DND-41 (cell line): ENCODE data around the gene SQSTM1.

ENCODE experiments used
- ATAC-seq: fragments of 200-7000 bp; cut with Tn5 transposase; 3 replicates; pipeline ENCODE4 v1.9.1; 2021; ENCODE audit warnings: low read depth; ENCODE audit not compliant: insufficient read depth
- DNase-seq: peaks from one replicate; pipeline ENCODE4 v3.0.0-alpha.2; 2020
- H2AFZ ChIP-seq: 2 replicates; pipeline ENCODE4 v1.6.0; 2012; ENCODE audit warnings: low read depth, low read length
- H3K27ac ChIP-seq: 2 replicates; pipeline ENCODE4 v1.5.1; 2012; ENCODE audit warnings: low read length, inconsistent platforms
- H3K27me3 ChIP-seq: fragments of 200-600 bp; sonication (generic); 2 replicates; pipeline ENCODE4 v1.6.0; 2012; ENCODE audit warnings: low read length, mild to moderate bottlenecking, inconsistent platforms; ENCODE audit not compliant: insufficient read depth, poor library complexity
- H3K36me3 ChIP-seq: 2 replicates; pipeline ENCODE4 v1.5.1; 2012; ENCODE audit warnings: low read length, inconsistent platforms; ENCODE audit not compliant: insufficient read depth
- H3K4me1 ChIP-seq: 2 replicates; pipeline ENCODE4 v1.5.1; 2012; ENCODE audit warnings: mild to moderate bottlenecking, low read length; ENCODE audit not compliant: insufficient read depth
- H3K4me2 ChIP-seq: 2 replicates; pipeline ENCODE4 v1.6.0; 2012; ENCODE audit warnings: mild to moderate bottlenecking, moderate library complexity, low read length, inconsistent platforms; ENCODE audit not compliant: insufficient read depth
- H3K4me3 ChIP-seq, 2 experiments: fragments of 200-600 bp in 1 of 2; shearing (Covaris generic) in 1 of 2; 2 replicates each; pipeline ENCODE4 v1.5.1; 2012 to 2016; ENCODE audit warnings: inconsistent platforms in 2 of 2, low read length in 2 of 2, mild to moderate bottlenecking in 2 of 2, low read depth in 1 of 2, moderate library complexity in 1 of 2
- H3K79me2 ChIP-seq: 2 replicates; pipeline ENCODE4 v1.6.0; 2012; ENCODE audit warnings: low read length, inconsistent platforms; ENCODE audit not compliant: insufficient read depth
- H3K9ac ChIP-seq: 2 replicates; pipeline ENCODE4 v1.6.0; 2012; ENCODE audit warnings: low read depth, mild to moderate bottlenecking, inconsistent platforms, low read length, moderate library complexity
- H3K9me3 ChIP-seq: 2 replicates; pipeline ENCODE4 v1.5.1; 2012; ENCODE audit warnings: low read length, moderate library complexity, mild to moderate bottlenecking, inconsistent platforms; ENCODE audit not compliant: insufficient read depth, severe bottlenecking
- H4K20me1 ChIP-seq: 2 replicates; pipeline ENCODE4 v1.6.0; 2012; ENCODE audit warnings: low read length; ENCODE audit not compliant: insufficient read depth
- EZH2 ChIP-seq: IDR thresholded peaks from 3 replicates; pipeline ENCODE4 v1.6.1; 2012; ENCODE audit warnings: borderline replicate concordance, low read depth, mild to moderate bottlenecking, moderate library complexity, low read length, inconsistent platforms; ENCODE audit not compliant: severe bottlenecking
- TF ChIP-seq, protein P1 (sequence below): IDR thresholded peaks from 2 replicates; pipeline ENCODE4 v1.5.1; 2012; ENCODE audit warnings: borderline replicate concordance, low read length, moderate library complexity, mild to moderate bottlenecking; ENCODE audit not compliant: poor library complexity, severe bottlenecking; ENCODE audit errors: extremely low read depth

The SQSTM1 gene

DNA sequence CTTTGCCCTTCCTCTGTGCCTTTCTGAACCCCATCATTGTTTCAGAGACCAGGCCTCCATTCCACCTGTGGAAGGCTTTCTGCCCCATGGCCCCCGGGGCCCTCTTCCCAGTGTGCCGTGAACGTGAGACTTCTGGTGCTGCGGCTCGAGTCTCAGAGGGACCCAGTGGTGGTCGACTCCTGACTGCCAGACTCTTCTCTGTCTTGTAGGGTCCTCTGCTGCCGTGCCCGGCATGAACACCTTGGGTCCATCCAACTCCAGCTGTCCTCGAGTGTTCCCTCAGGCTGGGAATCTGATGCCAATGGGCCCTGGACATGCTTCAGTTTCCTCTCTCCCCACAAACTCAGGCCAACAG is 47.0 kb upstream of the SQSTM1 start:
- H3K27ac ChIP-seq, result no peak overlapping the region
- H3K79me2 ChIP-seq, result no peaks in the 10 kb centered on the region
- no peak overlapping the region for H3K4me2 ChIP-seq
- H3K36me3 ChIP-seq, result peaks cover 97% of the 10 kb centered on the region
- H3K9ac ChIP-seq, result no peak overlapping the region
- no peaks in the 10 kb centered on the region for H3K27me3 ChIP-seq
- DNase-seq (no peak), ATAC-seq (no peak)
- no peaks in the 10 kb centered on the region for H3K9me3 ChIP-seq
- TF ChIP-seq, protein P1, sequence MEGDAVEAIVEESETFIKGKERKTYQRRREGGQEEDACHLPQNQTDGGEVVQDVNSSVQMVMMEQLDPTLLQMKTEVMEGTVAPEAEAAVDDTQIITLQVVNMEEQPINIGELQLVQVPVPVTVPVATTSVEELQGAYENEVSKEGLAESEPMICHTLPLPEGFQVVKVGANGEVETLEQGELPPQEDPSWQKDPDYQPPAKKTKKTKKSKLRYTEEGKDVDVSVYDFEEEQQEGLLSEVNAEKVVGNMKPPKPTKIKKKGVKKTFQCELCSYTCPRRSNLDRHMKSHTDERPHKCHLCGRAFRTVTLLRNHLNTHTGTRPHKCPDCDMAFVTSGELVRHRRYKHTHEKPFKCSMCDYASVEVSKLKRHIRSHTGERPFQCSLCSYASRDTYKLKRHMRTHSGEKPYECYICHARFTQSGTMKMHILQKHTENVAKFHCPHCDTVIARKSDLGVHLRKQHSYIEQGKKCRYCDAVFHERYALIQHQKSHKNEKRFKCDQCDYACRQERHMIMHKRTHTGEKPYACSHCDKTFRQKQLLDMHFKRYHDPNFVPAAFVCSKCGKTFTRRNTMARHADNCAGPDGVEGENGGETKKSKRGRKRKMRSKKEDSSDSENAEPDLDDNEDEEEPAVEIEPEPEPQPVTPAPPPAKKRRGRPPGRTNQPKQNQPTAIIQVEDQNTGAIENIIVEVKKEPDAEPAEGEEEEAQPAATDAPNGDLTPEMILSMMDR, result no peak
- TF ChIP-seq EZH2, result no peak
- H3K4me3 ChIP-seq, result no peak overlapping the region
- H3K4me1 ChIP-seq, result no peaks in the 10 kb centered on the region
- H4K20me1 ChIP-seq, result peaks cover 8% of the 10 kb centered on the region
- H2AFZ ChIP-seq, result no peak overlapping the region

DNA sequence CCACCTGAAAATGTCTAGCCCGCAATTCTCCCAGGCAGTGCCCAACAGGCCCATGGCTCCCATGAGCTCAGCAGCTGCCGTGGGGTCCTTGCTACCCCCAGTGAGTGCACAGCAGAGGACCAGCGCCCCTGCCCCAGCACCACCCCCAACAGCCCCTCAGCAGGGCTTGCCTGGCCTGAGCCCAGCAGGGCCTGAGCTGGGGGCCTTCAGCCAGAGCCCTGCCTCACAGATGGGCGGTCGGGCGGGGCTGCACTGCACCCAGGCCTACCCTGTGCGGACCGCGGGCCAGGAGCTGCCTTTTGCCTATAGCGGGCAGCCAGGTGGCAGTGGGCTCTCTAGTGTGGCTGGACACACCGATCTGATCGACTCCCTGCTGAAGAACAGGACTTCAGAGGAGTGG is 46.3 kb upstream of the SQSTM1 start:
- no peak overlapping the region for H2AFZ ChIP-seq
- no peak overlapping the region for H3K4me2 ChIP-seq
- no peaks in the 10 kb centered on the region for H3K27me3 ChIP-seq
- ATAC-seq, result no peak
- no peak overlapping the region for H3K9ac ChIP-seq
- H3K4me3 ChIP-seq, result no peak overlapping the region
- no peak for TF ChIP-seq EZH2
- TF ChIP-seq, protein P1, result no peak
- DNase-seq, result no peak
- no peaks in the 10 kb centered on the region for H3K9me3 ChIP-seq
- H3K36me3 ChIP-seq, result peaks cover 96% of the 10 kb centered on the region
- no peak overlapping the region for H3K27ac ChIP-seq
- H3K79me2 ChIP-seq, result no peaks in the 10 kb centered on the region
- H4K20me1 ChIP-seq, result peaks cover 11% of the 10 kb centered on the region
- no peaks in the 10 kb centered on the region for H3K4me1 ChIP-seq

GRCh38 chr5:179776411-179776938 is 44.2 kb upstream of the SQSTM1 start:
- Histone ChIP-seq H3K9me3 (no peaks in the 10 kb centered on the region), H3K79me2 (no peaks in the 10 kb centered on the region), H3K4me2 (no peak overlapping the region), H3K27me3 (no peaks in the 10 kb centered on the region), H2AFZ (no peak overlapping the region), H3K4me1 (no peaks in the 10 kb centered on the region), H4K20me1 (peaks cover 17% of the 10 kb centered on the region), H3K36me3 (peaks cover 89% of the 10 kb centered on the region), H3K9ac (no peak overlapping the region), H3K4me3 (no peak overlapping the region), H3K27ac (no peak overlapping the region)
- no peak for ATAC-seq
- no peak for DNase-seq
- no peak for TF ChIP-seq EZH2
- TF ChIP-seq, protein P1, result no peak

DNA sequence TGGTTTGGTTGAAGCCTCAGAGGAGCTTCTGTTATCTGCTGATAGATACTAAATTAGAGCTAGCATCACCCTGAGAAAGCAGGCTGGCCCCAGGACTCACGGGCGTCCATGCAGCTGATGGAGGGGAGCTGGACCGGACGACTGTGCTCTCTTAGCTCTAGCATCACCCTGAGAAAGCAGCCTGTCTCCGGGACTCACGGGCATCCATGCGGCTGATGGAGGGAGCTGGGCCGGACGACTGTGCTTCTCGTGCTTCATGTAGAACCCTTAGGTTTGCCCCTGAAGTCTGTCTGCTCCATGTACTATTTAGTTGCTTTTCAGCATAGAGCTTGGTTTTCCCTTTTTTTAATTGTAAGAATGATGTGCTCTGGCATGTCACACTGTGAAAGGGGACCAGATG is 43.2 kb upstream of the SQSTM1 start:
- TF ChIP-seq, protein P1, result no peak
- TF ChIP-seq EZH2, result no peak
- H4K20me1 ChIP-seq, result peaks cover 21% of the 10 kb centered on the region
- H3K9me3 ChIP-seq, result no peaks in the 10 kb centered on the region
- no peak overlapping the region for H3K4me3 ChIP-seq
- ATAC-seq, result no peak
- no peaks in the 10 kb centered on the region for H3K4me1 ChIP-seq
- H3K79me2 ChIP-seq, result no peaks in the 10 kb centered on the region
- no peak overlapping the region for H3K27ac ChIP-seq
- DNase-seq, result no peak
- H3K27me3 ChIP-seq, result no peaks in the 10 kb centered on the region
- no peak overlapping the region for H3K4me2 ChIP-seq
- no peak overlapping the region for H2AFZ ChIP-seq
- peaks cover 82% of the 10 kb centered on the region for H3K36me3 ChIP-seq
- no peak overlapping the region for H3K9ac ChIP-seq
